Measurements from ENCODE around the gene TTLL9.
"Not testable (repeated sequence)": the region's sequence is repeated elsewhere in the genome, so short reads cannot be mapped to it uniquely, and the experiment has no call there.

The TTLL9 gene

GRCh38 chr20:31890646-31891045, 20.2 kb downstream of the TTLL9 start:
- no peak for DNase-seq

DNA sequence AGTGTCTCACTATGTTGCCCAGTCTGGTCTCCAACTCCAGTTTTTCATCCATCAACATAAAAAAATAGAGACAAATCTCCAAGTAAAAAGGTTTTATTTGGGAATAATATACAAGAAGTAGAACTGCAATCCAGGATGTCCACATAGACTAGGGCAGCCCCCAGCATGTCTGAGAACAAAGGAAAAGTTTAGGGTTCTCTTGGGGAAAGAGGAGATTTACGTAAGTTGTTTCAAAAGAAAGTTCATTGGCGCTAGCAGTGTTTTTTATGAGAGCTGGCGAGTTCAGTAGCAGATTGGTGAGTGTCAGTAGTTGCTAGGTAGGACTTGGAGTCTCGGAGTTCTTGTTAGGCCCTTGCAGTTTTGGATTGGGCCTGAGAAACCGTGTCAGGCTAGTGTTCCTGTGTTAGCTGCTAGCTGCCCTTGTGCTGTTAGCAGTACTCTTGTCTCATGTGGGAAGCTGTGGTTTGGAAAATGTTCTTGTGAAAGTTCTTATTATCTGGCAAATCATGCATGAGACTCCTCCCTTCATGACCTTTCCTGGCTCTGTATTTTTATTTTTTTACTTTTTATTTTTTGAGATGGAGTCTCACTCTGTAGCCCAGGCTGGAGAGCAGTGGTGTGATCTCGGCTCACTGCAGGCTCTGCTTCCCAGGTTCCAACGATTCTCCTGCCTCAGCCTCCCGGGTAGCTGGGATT, 24.7 kb downstream of the TTLL9 start:
- no peak for DNase-seq

- no peak for DNase-seq
Measured at GRCh38 chr20:31896049-31896448, 25.6 kb downstream of the TTLL9 start.

DNA sequence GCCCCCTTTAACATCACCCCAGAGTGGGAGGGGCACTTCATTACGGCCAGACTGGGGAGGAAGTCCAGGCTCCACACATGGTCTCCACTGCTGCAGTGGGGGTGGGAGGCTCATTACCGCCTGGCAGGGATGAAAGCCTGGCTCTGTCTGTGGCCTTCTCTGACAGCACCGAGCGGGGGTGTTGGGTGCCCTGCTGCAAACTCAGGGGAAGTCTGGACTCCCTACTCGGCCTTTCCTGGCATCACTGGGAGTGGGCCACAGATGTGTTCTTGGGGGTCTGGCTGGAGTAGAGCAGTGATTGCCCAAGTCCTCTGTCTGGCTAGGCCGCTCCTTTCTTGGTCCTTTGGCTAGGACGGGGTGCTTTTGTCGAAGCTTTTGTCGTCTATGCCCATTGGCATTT, 27.1 kb downstream of the TTLL9 start:
- no peak for DNase-seq

- no peak for DNase-seq
Measured at GRCh38 chr20:31901615-31902014, 31.2 kb downstream of the TTLL9 start.

- DNase-seq, result no peak
Measured at GRCh38 chr20:31903627-31904386, 33.4 kb downstream of the TTLL9 start.

DNA sequence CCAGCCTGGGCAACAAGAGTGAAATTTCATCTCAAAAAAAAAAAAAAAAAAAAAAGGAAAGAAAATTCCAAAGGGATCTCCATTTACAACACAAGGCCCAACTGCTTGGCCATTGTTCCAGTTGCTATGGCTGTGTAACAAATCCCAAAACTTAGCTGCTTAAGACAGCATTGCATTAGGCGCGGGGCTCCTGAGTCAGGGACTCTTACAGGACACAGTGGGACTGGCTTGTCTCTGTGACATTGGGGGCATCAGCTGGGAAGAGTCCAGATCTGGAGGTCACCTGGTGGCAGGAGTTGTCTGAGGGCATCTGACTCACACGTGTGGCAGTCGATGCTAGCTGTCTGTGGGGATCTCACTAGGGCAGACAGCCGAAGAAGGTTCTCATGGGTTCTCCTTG, 35.6 kb downstream of the TTLL9 start:
- no peak for DNase-seq

GRCh38 chr20:31907046-31907445, 36.6 kb downstream of the TTLL9 start:
- DNase-seq, result no peak

DNA sequence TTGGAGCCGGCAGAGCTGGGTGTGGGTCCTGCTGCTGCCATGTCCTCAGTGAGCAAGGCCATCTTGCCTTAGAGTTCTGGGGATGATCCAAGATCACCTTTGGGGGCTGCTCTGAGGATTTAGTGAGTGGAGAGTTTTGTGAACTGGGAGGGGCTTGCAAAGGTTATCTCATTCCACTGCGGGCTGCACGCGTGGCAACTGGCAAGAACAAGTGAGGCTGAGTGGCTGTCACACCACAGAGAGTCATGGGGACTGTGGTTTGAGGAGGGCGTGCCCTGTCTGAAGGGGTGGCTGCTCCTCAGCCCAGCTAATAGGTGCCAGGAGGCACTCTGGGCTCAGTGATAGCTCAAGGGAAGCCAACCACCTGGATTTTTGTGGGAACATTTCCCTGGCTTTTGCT, 37.6 kb downstream of the TTLL9 start:
- DNase-seq, result no peak

GRCh38 chr20:31908424-31908823, 38.0 kb downstream of the TTLL9 start:
- no peak for DNase-seq

- DNase-seq, result no peak
Measured at GRCh38 chr20:31909253-31910070, 39.0 kb downstream of the TTLL9 start.

GRCh38 chr20:31910071-31910803, 39.8 kb downstream of the TTLL9 start:
- DNase-seq, result no peak

GRCh38 chr20:31913431-31914157, 43.2 kb downstream of the TTLL9 start:
- DNase-seq, result no peak

DNA sequence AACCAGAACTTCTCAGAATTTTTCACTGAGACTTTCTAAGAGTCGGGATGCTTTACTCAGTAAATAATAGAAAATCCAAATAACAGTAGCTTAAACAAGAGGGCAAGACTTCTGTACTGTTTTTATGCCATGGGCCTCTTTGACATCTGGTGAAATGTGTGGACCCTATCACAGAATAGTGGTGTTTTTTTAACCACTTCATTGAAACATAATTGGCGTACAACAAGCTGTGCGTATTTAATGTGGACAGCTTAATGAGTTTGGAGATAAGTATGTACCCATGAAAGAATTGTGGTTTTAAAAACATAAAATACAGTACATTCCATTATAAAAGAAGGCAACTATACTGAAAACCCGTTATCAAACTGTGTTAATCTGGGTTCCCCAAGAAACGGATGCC, 43.7 kb downstream of the TTLL9 start:
- no peak for DNase-seq

GRCh38 chr20:31915491-31916280, 45.3 kb downstream of the TTLL9 start:
- no peak for DNase-seq

DNA sequence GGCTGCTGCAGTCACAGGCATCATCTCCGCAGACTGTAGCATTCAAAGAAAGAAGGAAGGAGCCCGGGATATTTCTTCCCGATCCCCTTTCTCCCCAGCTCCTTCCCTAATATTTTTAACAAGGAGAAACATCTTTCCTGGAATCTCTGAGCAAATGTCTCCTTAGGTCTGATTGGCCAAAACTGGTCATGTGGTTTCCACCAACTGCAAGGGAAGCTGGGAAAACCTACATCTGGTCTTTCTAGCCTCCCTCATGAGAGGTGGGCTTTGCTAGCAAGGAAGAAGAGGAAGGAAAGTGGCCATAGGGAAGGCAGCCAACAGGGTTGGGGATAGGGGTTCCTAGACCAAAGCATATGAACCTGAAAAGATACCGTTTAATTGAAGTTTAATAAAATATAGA, 46.3 kb downstream of the TTLL9 start:
- DNase-seq, result no peak

DNA sequence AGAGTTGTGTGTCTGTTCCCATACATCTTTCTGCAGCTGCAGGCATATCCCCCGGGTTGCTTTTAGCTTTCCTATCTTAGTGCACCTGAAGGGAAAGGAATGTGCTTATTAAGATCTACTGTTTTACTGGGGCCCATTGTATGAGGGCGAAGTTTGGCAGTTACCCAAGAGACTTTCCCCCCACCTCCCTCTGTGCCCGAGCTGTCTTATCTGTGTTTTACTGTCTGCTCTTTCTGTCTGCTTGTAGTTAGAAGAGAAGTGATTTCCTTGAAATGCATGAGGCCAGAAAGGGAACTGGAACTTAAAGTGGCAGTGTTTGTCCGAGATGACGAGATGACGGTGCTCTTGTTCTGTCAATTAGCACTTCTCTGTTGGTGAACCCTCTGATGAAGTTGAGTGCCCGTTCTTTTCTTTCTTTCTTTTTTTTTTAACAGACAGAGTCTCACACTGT, 47.6 kb downstream of the TTLL9 start:
- not testable (repeated sequence) for DNase-seq

- no peak for DNase-seq
Measured at GRCh38 chr20:31918466-31919105, 48.2 kb downstream of the TTLL9 start.

DNA sequence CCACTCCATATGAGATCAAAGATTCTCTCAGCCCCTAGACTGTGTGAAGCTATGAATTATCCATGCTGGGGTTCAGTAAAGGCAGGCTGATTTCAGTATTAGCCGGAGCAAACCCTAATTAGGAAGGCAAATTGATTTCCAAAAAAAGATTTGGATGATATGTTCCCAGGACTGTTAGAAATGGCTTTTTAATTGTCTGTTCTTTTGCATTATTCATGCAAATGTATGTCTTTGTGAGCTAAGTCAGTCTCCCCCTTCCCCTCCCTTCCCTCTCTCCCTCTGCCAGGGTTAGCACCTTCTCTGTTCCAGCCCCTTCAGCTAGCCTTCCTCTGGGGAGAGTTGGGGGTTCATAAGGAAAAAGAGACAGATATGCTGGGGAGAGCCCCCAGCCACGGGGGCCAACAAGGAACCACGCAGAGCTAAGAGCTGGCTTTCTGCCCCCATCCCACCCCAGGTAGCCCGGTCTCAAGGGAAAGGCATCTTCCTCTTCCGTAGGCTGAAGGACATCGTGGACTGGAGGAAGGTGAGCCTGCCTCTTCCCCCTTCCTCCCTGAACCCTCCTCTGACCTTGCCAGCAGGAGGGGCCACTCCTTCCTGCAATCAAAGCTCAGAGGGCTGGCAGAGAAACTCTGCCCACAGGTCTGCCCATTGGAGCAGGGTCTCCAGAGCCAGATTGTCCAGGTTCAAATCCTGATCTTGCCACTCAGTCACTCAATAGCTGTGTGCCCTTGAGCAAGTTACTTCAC, 49.1 kb downstream of the TTLL9 start:
- no peak for DNase-seq

GRCh38 chr20:31920275-31920855, 49.9 kb downstream of the TTLL9 start:
- DNase-seq, result no peak
